ENCODE measurements around the gene CSF3R.
A peak's percentile ranks its signal among the peaks of the same experiment; 100 is the strongest.
"Not testable (repeated sequence)": the region's sequence is repeated elsewhere in the genome, so short reads cannot be mapped to it uniquely, and the experiment has no call there.

CSF3R gene

DNA sequence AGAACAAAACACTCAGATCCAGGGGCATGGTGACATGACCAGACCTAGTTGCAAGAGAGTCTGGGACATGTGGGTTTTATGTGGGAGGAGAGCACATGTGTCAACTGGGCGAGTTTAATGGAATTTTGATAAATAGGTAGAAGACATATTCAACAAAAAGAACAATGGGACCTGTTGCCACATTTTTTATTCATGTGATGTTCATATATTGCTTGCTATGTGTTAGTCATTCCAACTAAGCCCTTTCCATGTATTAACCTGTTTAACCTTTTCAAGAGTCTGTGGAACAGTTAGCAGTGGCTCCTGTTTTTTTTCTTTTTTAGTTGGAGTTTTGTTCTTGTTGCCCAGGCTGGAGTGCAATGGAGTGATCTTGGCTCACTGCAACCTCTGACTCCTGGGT is 30.1 kb upstream of the CSF3R start:
- DNase-seq = no peak

DNA sequence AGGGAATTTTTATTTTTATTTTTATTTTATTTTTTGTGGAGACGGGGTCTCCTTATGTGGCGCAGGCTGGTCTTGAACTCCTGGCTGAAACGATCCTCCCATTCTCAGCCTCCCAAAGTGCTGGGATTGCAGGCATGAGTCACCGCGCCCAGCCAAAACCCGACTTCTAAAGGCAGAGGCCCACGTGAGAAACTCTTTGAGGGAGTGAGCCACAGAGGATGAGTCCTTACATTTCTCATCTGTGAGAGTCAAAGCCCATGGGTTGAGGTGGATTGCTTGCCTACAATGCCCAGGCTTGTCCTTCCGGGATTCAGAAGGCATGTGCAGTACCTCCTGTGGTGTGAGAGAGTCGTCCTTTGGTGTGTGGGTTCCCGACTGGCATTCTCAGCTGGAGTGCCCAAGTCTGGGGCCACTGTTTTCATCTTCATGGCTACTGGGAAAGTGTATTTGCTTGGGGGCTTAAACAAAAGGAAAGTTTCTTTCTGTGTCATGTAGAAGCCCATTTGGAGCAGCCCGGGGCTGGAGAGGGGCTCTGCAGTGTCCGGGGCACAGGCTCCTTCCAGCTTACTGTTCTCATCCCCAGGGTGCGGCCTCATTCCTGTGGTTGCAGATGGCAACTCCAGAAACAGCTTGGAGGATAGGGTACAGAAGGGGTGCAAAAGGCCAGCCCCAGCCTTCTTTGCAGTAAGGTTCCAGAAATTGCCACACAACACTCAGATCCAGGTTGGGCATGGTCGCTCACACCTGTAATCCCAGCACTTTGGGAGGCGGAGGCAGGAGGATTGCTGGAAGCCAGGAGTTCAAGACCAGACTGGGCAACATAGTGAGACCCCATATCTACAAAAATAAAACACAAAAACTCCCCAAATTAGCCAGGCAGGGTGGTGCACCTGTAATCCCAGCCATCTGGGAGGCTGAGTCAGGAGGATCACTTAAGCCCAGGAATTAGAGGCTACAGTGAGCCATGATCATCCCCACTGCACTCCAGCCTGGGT is 29.4 kb upstream of the CSF3R start:
- no peak for DNase-seq

GRCh38 chr1:36511220-36511619 is 28.5 kb upstream of the CSF3R start:
- not testable (repeated sequence) for DNase-seq

- DNase-seq = no peak
Measured at GRCh38 chr1:36510418-36510817, 27.7 kb upstream of the CSF3R start.

GRCh38 chr1:36508257-36508656 is 25.5 kb upstream of the CSF3R start:
- no peak for DNase-seq

GRCh38 chr1:36506276-36506920 is 23.7 kb upstream of the CSF3R start:
- DNase-seq = no peak

- no peak for DNase-seq
Measured at GRCh38 chr1:36503733-36504132, 21.0 kb upstream of the CSF3R start.

DNA sequence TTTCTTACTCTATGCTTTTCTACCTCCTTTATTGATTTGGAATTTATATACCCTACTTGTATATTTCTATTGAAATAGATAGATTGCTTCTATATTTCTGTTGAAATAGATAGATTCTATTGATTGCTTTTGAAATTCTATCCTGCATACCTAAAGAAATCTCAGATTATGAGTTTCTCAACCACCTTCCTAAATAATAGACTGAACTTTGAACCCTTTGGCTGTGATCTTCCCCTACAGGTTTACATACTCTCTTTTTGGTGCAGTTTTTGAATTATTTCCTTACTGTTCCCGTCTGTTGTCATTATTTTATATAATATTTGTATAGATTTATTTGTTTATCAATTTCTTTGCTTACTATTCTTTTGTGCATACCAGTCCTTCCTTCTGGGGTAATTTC is 20.4 kb upstream of the CSF3R start:
- DNase-seq = no peak

DNA sequence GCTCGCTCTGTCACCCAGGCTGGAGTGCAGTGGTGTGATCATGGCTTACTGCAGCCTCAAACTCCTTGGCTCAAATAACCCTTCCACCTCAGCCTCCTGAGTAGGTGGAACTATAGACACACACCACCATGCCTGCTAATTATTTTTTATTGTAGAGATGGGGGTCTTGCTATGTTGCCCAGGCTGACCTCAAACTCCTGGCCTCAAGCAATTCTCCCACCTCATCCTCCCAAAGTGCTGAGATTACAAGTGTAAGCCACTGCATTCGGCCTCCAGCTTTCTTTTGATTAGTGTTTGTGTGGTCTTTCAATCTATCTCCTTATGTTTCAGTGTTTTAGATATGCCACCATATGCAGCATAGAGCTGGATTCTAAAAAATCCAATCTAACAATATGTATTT is 19.9 kb upstream of the CSF3R start:
- no peak for DNase-seq

GRCh38 chr1:36501911-36502310 is 19.2 kb upstream of the CSF3R start:
- not testable (repeated sequence) for DNase-seq

- no peak for DNase-seq
Measured at GRCh38 chr1:36497207-36497606, 14.5 kb upstream of the CSF3R start.

- DNase-seq = no peak
Measured at GRCh38 chr1:36494971-36495370, 12.3 kb upstream of the CSF3R start.

GRCh38 chr1:36493524-36493923 is 10.8 kb upstream of the CSF3R start:
- DNase-seq = no peak

DNA sequence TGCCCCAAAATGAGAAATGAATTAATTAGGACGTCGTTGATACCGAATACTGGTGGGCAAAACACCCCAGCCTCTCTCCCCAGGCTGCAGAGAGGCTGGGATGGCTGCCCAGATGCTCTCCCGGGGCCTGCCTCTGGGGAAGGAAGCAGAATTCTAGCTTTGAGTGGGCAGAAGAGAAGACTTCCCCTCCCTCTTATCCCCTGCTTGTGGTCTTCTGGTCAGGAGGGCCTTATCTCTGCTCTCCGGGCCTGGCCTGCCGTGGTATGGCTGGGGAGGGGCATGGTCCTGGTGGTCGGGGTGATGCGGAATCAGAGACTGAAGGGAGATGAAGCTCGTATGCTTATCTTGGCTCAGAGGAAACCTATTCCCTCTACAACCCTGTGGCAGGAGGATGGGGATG is 9.8 kb upstream of the CSF3R start:
- DNase-seq = peak; percentile 68

- DNase-seq = not testable (repeated sequence)
Measured at GRCh38 chr1:36489258-36490051, 6.7 kb upstream of the CSF3R start.

- DNase-seq = no peak
Measured at GRCh38 chr1:36487906-36488305, 5.2 kb upstream of the CSF3R start.

DNA sequence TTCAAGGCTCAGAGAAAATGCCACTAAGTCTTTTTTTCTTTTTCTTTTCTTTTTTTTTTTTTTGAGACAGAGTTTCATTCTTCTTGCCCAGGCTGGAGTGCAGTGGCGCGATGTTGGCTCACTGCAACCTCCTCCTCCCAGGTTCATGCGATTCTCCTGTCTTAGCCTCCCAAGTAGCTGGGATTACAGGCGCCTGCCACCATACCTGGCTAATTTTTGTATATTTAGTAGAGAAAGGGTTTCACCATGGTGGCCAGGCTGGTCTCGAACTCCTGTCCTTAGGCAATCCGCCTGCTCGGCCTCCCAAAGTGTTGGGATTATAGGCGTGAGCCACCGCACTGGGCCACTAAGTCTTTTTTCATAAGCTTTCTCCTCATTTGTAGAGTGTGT is 4.6 kb upstream of the CSF3R start:
- not testable (repeated sequence) for DNase-seq

DNA sequence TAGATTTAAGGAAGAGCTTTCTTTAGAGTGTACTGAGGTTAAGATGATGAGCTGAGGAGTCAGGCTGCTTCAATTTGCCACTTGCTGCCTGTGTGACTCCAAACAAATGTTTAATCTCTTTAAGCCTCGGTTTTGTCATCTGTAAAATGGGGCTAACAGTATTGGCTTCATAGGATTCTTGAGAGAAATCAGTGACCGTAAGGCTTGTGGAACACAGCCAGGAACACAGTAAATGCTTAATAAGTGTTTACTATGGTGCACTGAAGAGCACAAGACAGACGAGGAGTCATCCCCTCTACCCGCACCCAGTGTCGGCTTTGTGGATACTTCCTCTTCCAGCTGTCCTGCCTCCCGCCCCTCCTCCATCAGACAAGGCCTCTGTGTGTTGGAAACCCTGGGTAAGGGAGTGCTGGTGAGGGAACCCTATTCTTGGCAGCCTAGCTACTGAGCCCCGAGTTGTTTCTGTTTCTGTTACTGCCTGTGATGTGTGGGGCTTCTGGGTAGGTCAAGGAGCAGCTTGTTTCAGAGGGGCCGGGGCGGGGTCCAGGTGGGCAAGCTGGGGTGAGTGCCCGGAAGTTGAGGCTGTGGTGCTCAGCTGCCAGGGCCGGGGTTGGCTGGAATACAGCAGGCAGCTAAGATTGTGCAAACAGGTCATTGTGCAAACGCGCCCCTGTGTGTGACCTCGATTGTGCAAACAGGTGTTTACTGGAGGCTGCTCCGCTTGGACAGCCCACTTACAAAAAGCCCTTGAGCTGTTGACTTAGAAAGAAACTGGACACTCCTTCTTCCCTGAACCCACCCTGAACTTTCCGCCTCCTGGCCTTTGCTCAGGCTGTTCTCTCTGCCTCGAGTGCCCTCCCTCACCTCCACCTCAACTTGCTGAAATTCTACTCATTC is 4.0 kb upstream of the CSF3R start:
- peak; percentile 53 for DNase-seq

GRCh38 chr1:36486093-36486438 is 3.4 kb upstream of the CSF3R start:
- no peak for DNase-seq

DNA sequence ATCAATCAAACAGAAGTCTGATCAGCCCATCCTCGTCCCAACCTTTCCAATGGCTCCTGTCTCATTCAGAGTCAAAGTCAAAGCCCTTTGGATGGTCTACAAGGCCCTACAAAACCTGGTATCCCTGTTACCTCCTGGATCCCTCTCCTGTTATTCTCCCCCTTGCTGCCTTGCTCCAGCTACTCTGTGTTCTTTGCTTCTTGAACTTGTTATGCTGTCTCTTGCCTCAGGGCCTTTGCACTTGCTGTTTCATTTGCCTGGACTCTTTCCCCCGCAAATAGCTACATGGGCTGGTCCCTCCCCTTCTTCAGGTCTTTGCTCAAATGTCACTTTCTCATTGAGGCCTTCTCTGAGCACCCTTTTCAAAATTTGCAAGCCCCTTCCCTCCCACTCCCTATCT is 1.4 kb upstream of the CSF3R start:
- DNase-seq = no peak

DNA sequence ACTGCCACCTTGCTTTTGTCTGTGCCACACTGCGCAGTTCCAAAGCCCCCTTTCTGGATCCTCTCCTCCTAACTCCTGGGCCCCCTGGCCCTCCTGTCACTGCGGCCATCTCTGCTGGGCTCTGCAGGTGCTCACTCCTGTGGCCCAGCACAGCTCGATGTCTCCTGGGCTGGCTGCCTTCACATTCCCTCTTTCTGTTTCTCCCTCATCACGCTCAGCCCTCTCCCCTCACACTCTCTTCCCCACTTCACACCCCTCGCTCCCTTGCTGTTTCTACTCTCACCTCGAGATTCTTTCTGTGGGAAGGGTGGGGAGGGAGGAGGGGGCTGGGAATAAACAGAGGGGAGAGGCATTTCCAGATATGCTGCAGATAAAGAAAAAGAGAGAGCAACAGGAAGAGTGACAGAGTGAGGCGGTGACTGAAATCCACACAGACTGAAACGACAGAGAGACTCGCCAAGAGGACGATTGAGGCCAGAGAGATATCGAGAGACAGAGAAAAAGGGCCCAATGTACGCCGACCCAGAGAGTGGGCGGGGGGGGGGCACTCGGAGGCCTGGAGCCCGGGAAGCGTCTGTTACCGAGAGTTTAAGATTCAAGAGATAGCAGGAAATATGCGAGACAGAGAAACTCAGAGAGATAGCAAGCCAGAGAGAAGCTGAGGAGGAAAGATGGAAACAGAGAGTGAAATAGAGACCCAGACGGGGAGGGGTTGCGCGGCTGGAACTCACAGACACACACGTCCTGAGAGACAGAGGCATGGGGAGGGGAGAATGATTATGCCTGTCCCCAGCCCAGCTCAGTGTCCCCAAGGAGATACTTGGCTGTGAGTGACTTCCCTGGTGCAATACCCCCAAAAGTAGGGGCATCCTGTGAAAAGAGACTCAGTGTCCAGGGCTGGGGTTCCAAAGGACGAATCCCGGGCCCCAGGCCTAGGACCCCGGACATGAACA is 666 bp downstream of the CSF3R start:
- no peak for DNase-seq
